Uterus (tissue), 2 donors: Measurements from ENCODE around the gene TNNI3K.

ENCODE experiments used
- CTCF ChIP-seq, 4 experiments: fragments of 200-600 bp in 2 of 4; fragments of 450-650 bp in 2 of 4; sonication (generic) in 2 of 4; IDR thresholded peaks; one replicate each; pipeline ENCODE4 v1.5.1; 2016 to 2019; ENCODE audit warnings: antibody characterized with exemption in 4 of 4, mild to moderate bottlenecking in 2 of 4, moderate library complexity in 1 of 4
- POLR2A ChIP-seq, 2 donors: fragments of 450-650 bp; IDR thresholded peaks; one replicate each; pipeline ENCODE4 v1.6.1; 2016; ENCODE audit warnings: antibody characterized with exemption in 2 of 2, mild to moderate bottlenecking in 1 of 2, moderate library complexity in 1 of 2

GRCh38 chr1:74340656-74341055 lies 105.5 kb downstream of the TNNI3K start:
- TF ChIP-seq CTCF (IDR thresholded peaks at IDR 0.05) (no peak), POLR2A (IDR thresholded peaks at IDR 0.05) (no peak)
